Thyroid gland (tissue), 4 donors: ENCODE data around the gene PSMD14. TPM values are rescaled to one million over a fixed set of nuclear protein-coding genes. Genes with fewer than 3 reads are reported as not detected.

Experiments used
- DNase-seq, 2 donors: peaks; one replicate each; pipeline ENCODE4 v3.0.0-alpha.2; 2019
- H3K27ac ChIP-seq, 3 donors: fragments of 200-600 bp; sonication (generic); 1 replicate in 2 of 3; 2 replicates in 1 of 3; pipeline ENCODE4 v1.5.1; 2016 to 2019; ENCODE audit warnings: mild to moderate bottlenecking in 1 of 3, moderate library complexity in 1 of 3
- H3K27me3 ChIP-seq: fragments of 200-600 bp; sonication (generic); one replicate; pipeline ENCODE4 v1.5.1; 2019
- H3K36me3 ChIP-seq, 2 donors: fragments of 200-600 bp; sonication (generic); one replicate each; pipeline ENCODE4 v1.5.1; 2016 to 2019
- H3K4me1 ChIP-seq, 2 donors: fragments of 200-600 bp; sonication (generic); one replicate each; pipeline ENCODE4 v1.5.1; 2017 to 2019
- H3K4me3 ChIP-seq, 3 donors: fragments of 200-600 bp; sonication (generic); replicated peaks in 1 of 3; 1 replicate in 2 of 3; 2 replicates in 1 of 3; pipeline ENCODE4 v1.5.1; 2016; ENCODE audit warnings: mild to moderate bottlenecking in 1 of 3
- H3K9me3 ChIP-seq: fragments of 200-600 bp; sonication (generic); one replicate; pipeline ENCODE4 v1.5.1; 2017
- POLR2A ChIP-seq, 2 donors: fragments of 450-650 bp; IDR thresholded peaks; one replicate each; pipeline ENCODE4 v1.6.1; 2017; ENCODE audit warnings: antibody characterized with exemption in 2 of 2, mild to moderate bottlenecking in 2 of 2, moderate library complexity in 1 of 2
- WGBS, 2 donors: methylation state at CpG; one replicate each; pipeline ENCODE4 v1.1.5; 2017; 5-methylcytosine and 5-hydroxymethylcytosine counted together
- intact Hi-C: fragments of 100-400 bp; cut with DNase I; formaldehyde crosslinking; loops from one replicate; pipeline ENCODE4 v1.15.1; 2023
- total RNA-seq, 4 donors: library from RNA; depleted of rRNA; stranded (reverse); fragments of >200 nt; gene quantifications; one replicate each; pipeline ENCODE4 v1.2.3, GENCODE V29; 2016
- TF ChIP-seq, protein P1 (sequence below), 6 experiments: fragments of 200-600 bp in 3 of 6; fragments of 450-650 bp in 3 of 6; sonication (generic) in 3 of 6; IDR thresholded peaks; one replicate each; pipeline ENCODE4 v1.5.1; 2016 to 2019; ENCODE audit warnings: antibody characterized with exemption in 6 of 6, mild to moderate bottlenecking in 2 of 6, inconsistent platforms in 1 of 6, moderate library complexity in 1 of 6

The PSMD14 gene
- total RNA-seq, 4 donors from 2014 or later, result 33.2 to 63.0 (median 57.1) TPM

DNA sequence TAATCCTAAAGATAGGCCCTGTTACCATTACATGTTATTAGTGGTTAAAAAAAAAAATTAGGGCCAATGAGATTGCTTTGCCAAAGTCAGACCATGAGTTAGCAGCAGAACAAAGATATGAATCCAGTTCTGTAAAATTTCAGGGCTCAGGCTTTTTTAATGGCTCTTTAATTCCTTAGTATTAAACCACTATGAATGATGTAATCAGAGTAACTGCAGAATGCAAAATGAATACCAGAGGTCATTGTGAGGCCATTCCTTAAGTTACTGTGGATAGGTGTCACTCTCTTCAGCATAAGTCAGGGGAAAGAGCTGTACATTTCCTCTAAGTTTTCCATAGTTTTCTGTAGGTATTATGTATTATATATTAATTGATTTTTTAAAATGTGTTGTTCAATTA, 65.7 kb downstream of the PSMD14 start:
- no peak for TF ChIP-seq POLR2A (IDR thresholded peaks at IDR 0.05)
- TF ChIP-seq, protein P1, sequence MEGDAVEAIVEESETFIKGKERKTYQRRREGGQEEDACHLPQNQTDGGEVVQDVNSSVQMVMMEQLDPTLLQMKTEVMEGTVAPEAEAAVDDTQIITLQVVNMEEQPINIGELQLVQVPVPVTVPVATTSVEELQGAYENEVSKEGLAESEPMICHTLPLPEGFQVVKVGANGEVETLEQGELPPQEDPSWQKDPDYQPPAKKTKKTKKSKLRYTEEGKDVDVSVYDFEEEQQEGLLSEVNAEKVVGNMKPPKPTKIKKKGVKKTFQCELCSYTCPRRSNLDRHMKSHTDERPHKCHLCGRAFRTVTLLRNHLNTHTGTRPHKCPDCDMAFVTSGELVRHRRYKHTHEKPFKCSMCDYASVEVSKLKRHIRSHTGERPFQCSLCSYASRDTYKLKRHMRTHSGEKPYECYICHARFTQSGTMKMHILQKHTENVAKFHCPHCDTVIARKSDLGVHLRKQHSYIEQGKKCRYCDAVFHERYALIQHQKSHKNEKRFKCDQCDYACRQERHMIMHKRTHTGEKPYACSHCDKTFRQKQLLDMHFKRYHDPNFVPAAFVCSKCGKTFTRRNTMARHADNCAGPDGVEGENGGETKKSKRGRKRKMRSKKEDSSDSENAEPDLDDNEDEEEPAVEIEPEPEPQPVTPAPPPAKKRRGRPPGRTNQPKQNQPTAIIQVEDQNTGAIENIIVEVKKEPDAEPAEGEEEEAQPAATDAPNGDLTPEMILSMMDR (IDR thresholded peaks at IDR 0.05), result no peak
- no peak for DNase-seq
- H3K27me3 ChIP-seq, result no peaks in the 10 kb centered on the region
- peaks cover 4 to 5% of the 10 kb centered on the region in 2 donors for H3K4me1 ChIP-seq
- H3K9me3 ChIP-seq, result no peaks in the 10 kb centered on the region
- intact Hi-C loops, result no loop called here
- no peak overlapping the region for H3K4me3 ChIP-seq
- H3K36me3 ChIP-seq, result no peaks in the 10 kb centered on the region
- no peak overlapping the region for H3K27ac ChIP-seq

DNA sequence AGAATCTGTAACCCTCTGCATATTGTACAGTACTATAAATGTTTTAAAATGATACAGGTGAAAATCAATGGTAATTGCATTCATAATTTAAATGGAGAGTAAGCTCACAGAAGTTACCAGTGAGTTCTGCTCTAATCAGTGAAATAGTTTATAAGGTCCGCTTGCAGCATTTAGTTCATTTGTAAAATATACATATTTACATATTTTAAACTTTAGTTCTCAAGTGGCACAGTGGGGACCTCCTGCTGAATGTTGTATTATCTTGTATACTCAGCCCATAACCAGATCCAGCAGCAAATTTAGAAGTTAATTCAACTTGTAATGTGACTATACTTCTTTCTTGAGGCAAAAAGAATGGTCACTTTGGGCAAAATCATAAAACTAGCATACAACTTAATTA, 66.2 kb downstream of the PSMD14 start:
- Histone ChIP-seq H3K27ac (no peak overlapping the region), H3K36me3 (no peaks in the 10 kb centered on the region), H3K4me1 (peaks cover 4 to 5% of the 10 kb centered on the region in 2 donors), H3K9me3 (no peaks in the 10 kb centered on the region), H3K27me3 (no peaks in the 10 kb centered on the region), H3K4me3 (no peak overlapping the region)
- intact Hi-C loops, result no loop called here
- TF ChIP-seq, protein P1 (IDR thresholded peaks at IDR 0.05), result no peak
- no peak for DNase-seq
- WGBS, 2 donors, result 95 to 96% methylated on average over 1 of the region's 1 CpG

DNA sequence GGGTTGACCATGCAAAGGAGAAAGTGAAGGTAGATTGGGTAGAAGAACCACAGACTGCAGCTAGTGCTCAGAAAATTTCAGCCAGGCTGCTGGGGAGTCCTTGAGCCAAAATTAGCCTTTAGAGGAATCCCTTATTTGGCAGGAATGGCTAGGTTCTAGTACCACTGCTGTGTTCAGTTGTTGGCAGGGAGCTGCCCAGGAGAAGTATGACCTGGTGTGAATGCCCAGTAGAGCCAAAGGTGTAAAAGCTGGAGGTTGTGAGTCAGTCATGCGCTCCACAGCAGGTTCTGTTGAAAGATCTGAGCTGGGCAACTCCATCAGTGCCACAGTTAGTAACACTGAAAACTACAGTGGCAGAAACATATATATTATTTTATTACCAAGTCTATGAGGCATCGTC, 71.5 kb downstream of the PSMD14 start:
- 93 to 95% methylated on average over 2 of the region's 2 CpGs for WGBS, 2 donors
- intact Hi-C loops, result no loop called here

DNA sequence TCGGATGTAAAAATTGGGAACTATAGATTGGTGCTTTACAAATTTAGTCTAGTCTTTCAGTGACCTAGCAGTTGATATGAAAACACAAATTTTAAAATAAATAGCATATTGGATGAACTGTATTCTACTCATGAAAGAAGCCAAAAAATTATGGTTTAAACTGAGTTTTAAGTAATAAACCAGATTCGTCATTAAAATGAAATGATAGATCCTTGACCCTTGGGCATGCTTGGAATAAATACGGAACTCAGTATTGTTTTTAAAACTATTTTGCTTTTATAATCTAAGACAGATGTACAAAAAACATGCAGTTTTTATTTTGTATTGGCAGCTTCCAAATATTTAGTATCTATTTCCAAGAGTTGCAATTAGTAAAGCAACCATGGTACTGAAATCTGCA, 73.3 kb downstream of the PSMD14 start:
- no peak for TF ChIP-seq POLR2A (IDR thresholded peaks at IDR 0.05)
- TF ChIP-seq, protein P1 (IDR thresholded peaks at IDR 0.05), result no peak
- Histone ChIP-seq H3K9me3 (no peaks in the 10 kb centered on the region), H3K4me1 (no peaks in the 10 kb centered on the region), H3K4me3 (no peak overlapping the region), H3K36me3 (no peaks in the 10 kb centered on the region), H3K27ac (no peak overlapping the region), H3K27me3 (no peaks in the 10 kb centered on the region)
- 86 to 90% methylated on average over 3 of the region's 3 CpGs for WGBS, 2 donors
- intact Hi-C loops, result no loop called here
- DNase-seq, result no peak

More for the DNA sequence above, 71.5 kb downstream of the PSMD14 start:
- Histone ChIP-seq H3K4me1 (peaks cover under 1 to 1% of the 10 kb centered on the region in 2 donors), H3K36me3 (no peaks in the 10 kb centered on the region), H3K4me3 (no peak overlapping the region), H3K9me3 (no peaks in the 10 kb centered on the region), H3K27me3 (no peaks in the 10 kb centered on the region), H3K27ac (no peak overlapping the region)
- peak; percentile 6 to 44 for DNase-seq
- TF ChIP-seq, protein P1 (IDR thresholded peaks at IDR 0.05), result no peak
- TF ChIP-seq POLR2A (IDR thresholded peaks at IDR 0.05), result no peak

DNA sequence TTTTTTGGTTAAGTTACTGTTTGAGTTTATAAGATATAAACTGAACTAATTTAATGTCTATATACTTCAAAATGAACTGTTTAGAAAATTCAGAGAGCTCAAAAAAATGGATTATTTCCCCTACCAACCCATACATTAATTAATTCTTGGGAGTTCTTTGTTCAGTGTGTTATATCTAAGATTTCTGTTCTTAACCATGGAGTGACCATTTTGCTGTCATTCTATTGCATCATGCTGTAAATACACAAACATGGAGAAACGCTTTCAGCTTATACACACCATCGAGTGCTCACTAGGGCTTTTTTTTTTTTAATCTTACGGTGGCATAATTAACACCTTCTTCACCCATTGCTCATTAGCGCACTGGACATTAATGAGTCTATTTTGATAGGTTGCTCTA, 74.5 kb downstream of the PSMD14 start:
- Histone ChIP-seq H3K27me3 (no peaks in the 10 kb centered on the region), H3K36me3 (no peaks in the 10 kb centered on the region), H3K4me3 (no peak overlapping the region), H3K27ac (no peak overlapping the region), H3K9me3 (no peaks in the 10 kb centered on the region), H3K4me1 (no peaks in the 10 kb centered on the region)
- no peak for DNase-seq
- WGBS, 2 donors, result 95 to 96% methylated on average over 4 of the region's 4 CpGs
- no peak for TF ChIP-seq POLR2A (IDR thresholded peaks at IDR 0.05)
- TF ChIP-seq, protein P1 (IDR thresholded peaks at IDR 0.05), result no peak
- intact Hi-C loops, result no loop called here
